GM18498 (cell line): ENCODE results near the gene NBEA.
"Not testable (repeated sequence)": the region's sequence is repeated elsewhere in the genome, so short reads cannot be mapped to it uniquely, and the experiment has no call there.

Experiments
- ATAC-seq: cut with Tn5 transposase; IDR thresholded peaks from one replicate; pipeline ENCODE4 v1.9.1; 2021; ENCODE audit warnings: mild to moderate bottlenecking, moderate library complexity; ENCODE audit not compliant: unreplicated experiment

NBEA gene

GRCh38 chr13:35378939-35379338 lies 436.9 kb downstream of the NBEA start:
- no peak for ATAC-seq

- ATAC-seq, result no peak
Observed at GRCh38 chr13:35379663-35380062, 437.6 kb downstream of the NBEA start.

DNA sequence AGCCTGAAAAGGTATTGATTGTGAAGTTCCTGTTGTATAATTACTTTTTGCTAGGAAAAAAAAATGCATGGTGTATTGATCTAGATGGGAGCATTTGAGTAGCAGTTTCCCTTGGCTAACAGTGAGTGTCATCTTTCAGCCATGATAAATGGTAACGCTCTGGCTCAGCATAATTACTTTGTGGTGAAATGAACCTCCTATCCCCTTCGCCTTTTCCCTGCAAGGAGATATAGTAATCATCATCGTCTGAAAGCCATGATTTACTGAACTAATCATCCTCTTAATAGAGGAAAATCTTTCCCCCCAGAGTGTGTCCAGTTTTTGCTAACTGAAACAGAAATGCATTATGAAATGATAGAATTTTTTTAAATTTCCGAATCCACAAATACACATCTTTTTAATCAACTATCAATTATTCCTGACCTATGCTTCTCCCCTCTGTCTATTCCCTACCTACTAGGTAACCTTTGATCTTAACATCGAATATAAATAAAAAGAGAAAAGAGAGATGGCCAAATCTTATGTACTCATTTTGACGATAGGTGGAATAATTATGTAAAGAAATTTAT lies 445.7 kb downstream of the NBEA start:
- no peak for ATAC-seq

GRCh38 chr13:35388441-35389355 lies 446.6 kb downstream of the NBEA start:
- ATAC-seq, result no peak

DNA sequence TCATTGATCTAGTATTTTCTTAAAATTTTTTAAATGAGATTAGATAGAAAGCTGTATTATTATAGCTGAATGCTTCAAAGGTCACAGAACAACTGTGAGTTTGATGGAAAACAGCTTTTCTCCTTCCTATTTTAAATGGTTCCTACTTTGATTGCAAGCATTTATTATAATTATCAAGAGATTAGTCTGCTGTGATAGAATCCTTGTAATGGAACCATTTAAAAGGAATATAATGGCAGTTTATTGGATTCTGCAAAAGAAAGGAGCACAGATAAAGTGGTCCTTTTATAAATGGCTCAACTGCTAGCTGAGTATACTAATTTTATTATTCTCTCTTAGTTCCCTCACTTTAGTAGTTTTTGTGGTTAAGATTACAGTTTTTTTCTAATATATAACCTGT lies 447.5 kb downstream of the NBEA start:
- no peak for ATAC-seq

- ATAC-seq, result no peak
Observed at GRCh38 chr13:35392768-35393167, 450.7 kb downstream of the NBEA start.

- no peak for ATAC-seq
Observed at GRCh38 chr13:35393886-35394285, 451.8 kb downstream of the NBEA start.

- not testable (repeated sequence) for ATAC-seq
Observed at GRCh38 chr13:35408285-35408684, 466.2 kb downstream of the NBEA start.

DNA sequence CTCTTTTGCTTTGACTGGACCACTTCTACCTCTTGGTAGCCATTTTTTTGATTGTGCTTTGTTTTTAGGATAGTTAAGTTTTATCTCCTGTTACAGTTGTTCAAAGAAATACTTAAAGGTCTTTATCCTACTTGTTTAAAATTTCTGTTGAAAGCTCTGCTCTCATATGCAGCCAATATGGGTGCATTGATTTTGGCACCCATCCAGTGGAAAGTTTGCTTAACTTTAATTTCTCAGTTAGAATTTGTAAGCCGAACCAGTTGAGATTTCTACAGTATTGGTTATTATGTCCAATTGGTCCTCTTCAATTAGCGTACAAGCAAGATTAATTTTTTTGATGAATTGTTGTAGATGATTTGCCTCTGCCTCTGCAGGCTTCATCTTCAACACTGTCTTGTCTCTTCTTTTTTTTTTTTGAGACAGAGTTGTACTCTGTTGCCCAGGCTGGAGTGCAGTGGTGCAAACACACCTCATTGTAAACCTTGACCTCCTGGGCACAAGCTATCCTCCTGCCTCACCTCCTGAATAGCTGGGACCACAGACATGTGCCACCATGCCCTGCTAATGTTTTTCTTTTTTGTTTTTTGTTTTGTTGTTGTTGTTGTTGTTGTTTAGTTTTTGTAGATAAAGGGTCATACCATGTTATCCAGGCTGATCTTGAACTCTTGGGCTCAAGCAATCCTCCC lies 469.1 kb downstream of the NBEA start:
- ATAC-seq, result no peak

- ATAC-seq, result no peak
Observed at GRCh38 chr13:35448465-35448864, 506.4 kb downstream of the NBEA start.

- ATAC-seq, result no peak
Observed at GRCh38 chr13:35449821-35450220, 507.8 kb downstream of the NBEA start.

GRCh38 chr13:35455022-35455421 lies 513.0 kb downstream of the NBEA start:
- ATAC-seq, result no peak

GRCh38 chr13:35457258-35457657 lies 515.2 kb downstream of the NBEA start:
- ATAC-seq, result no peak

- no peak for ATAC-seq
Observed at GRCh38 chr13:35460061-35460460, 518.0 kb downstream of the NBEA start.

GRCh38 chr13:35465371-35465770 lies 523.3 kb downstream of the NBEA start:
- no peak for ATAC-seq

DNA sequence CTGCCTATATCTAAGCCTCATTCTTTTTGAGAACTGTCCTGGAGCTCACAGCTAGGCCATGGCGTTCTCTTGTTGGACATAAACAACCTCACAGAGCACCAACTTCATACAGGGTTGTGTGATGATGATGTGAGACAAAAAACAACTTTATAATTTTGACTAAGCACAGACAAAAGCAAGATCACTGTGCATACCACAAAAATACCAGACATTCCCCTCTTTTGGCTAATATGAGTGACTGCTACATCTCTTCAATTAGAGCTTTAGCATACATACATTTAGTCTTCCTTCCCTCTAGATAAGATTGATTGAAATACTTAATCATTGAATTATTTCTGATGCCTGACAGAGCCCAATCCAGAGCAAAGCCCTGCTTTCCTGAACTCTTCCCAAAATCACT lies 526.1 kb downstream of the NBEA start:
- ATAC-seq, result no peak

DNA sequence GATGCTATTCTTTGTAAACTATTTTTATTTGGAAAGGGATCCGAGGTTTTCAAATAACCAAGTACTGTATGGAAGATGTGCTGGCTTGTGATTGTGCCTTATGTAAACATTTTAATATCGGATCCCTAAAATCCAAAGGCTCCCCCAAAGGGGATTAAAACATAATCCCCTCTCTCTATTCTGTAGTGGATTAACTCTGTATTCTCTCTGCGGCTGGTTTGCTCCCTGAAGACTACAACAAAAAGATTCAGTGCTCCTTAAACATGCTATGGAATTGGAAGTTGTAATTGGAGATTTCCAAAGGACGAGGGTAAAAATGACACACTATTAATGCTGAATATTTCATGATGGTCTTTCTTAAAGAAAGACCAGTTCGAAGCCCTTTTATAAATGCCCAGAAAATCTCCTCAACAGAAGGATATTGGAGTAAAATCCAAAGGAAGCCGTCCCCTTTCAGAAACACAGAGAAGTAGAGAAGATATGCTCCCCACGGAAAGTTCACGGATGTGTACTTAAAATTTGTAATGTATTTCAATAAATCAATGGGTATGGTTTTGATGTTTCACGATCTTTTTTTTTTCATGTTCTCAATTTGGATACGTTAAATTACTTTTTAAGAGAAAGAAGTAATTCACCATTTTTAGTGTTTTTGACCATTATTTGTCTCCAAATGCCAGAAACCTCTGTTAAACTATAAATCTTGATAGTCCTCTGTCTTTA lies 527.9 kb downstream of the NBEA start:
- no peak for ATAC-seq

GRCh38 chr13:35470671-35471661 lies 528.9 kb downstream of the NBEA start:
- no peak for ATAC-seq

DNA sequence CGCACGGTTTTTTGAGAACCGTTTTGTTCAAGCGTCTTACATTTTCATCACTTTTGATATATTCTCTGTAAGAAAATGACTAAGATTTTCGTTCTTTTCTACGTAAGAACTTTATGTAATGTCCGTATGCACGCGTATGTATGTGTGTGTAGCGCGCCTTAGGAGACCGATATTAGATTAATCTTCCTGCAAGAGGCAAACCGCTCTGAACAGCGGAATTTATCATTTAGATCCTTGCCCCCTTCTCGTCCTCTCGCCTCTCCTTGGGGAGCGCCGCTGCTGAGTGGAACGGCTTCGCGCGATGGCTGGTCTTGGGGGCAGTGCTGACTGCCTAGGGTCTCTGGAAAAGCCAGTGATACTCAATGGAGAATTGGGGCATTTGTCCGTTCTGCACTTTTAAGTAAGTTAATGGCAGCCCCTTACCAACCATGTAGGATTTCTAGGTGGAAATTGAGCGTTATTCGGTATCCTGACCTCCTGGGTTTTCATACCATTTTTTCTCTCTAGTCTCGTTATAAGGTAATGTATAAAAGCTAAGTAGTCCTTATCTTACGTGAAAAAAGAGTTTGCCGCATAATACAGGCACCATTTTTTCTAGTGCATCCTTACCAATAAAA lies 529.7 kb downstream of the NBEA start:
- no peak for ATAC-seq
